Measurements from ENCODE around the gene BCAS3. TPM values are rescaled to one million over a fixed set of nuclear protein-coding genes. Genes with fewer than 3 reads are reported as not detected.

The BCAS3 gene
- polyA plus RNA-seq, 1 donor from 2014 or later = 21.6 TPM

DNA sequence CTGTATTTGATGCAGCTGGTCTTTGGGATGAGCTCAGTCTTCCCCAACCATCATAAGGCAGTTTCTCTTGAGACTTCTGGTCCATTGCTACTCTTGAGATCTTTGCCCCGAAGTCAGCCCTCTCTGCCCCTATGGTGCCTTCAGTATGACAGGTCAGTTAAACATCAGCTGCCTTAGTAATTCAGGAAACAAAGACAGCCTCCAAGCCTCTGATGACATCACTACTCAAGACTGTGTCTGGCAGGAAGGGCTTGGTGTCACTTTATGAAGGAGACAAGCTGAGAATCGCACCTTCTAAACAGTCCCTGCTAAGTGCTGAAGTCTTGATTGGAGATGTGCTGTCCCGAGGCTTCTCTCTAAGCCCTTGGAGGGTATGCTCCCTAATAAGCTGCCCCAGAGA is 617.1 kb downstream of the BCAS3 start:
- no peak overlapping the region for H3K9ac ChIP-seq (ENCODE audit: low read length)

GRCh38 chr17:61296058-61296457 is 618.4 kb downstream of the BCAS3 start:
- Histone ChIP-seq H3K4me3 (ENCODE audit: low read length) (no peak overlapping the region), H3K36me3 (ENCODE audit: insufficient read depth, low read length) (no peaks in the 10 kb centered on the region), H3K9ac (ENCODE audit: low read length) (no peak overlapping the region), H3K4me2 (ENCODE audit: low read length) (no peak overlapping the region), H3K79me2 (replicated peaks; ENCODE audit: insufficient read depth, low read length) (no peaks in the 10 kb centered on the region), H3F3A (ENCODE audit: insufficient read depth, low read length, poor library complexity, severe bottlenecking) (no peaks in the 10 kb centered on the region), H3K27me3 (ENCODE audit: insufficient read depth, low read depth, low read length) (no peaks in the 10 kb centered on the region), H3K27ac (ENCODE audit: low read length) (no peak overlapping the region), H3K9me3 (ENCODE audit: low read length) (no peaks in the 10 kb centered on the region), H2AFZ (ENCODE audit: low read depth, low read length) (no peak overlapping the region), H4K20me1 (ENCODE audit: insufficient read depth) (no peaks in the 10 kb centered on the region), H3K9me2 (ENCODE audit: insufficient read depth, low read length) (no peaks in the 10 kb centered on the region)
- TF ChIP-seq TAF1 (IDR thresholded peaks at IDR 0.05; ENCODE audit: low read depth) = no peak
- no peak for TF ChIP-seq REST (IDR thresholded peaks at IDR 0.05; ENCODE audit: borderline replicate concordance)
- no peak for TF ChIP-seq SMC3 (conservative IDR thresholded peaks at IDR 0.05; ENCODE audit: poor library complexity)
- no peak for TF ChIP-seq RAD21 (conservative IDR thresholded peaks at IDR 0.05)
- no peak for TF ChIP-seq EP300 (conservative IDR thresholded peaks at IDR 0.05; ENCODE audit: poor library complexity, severe bottlenecking)
- TF ChIP-seq MXI1 (conservative IDR thresholded peaks at IDR 0.05; ENCODE audit: poor library complexity, severe bottlenecking) = no peak
- no peak for TF ChIP-seq EZH2 (IDR thresholded peaks at IDR 0.05; ENCODE audit: borderline replicate concordance, insufficient read depth, low read length, poor library complexity, severe bottlenecking)
- TF ChIP-seq, protein P1, sequence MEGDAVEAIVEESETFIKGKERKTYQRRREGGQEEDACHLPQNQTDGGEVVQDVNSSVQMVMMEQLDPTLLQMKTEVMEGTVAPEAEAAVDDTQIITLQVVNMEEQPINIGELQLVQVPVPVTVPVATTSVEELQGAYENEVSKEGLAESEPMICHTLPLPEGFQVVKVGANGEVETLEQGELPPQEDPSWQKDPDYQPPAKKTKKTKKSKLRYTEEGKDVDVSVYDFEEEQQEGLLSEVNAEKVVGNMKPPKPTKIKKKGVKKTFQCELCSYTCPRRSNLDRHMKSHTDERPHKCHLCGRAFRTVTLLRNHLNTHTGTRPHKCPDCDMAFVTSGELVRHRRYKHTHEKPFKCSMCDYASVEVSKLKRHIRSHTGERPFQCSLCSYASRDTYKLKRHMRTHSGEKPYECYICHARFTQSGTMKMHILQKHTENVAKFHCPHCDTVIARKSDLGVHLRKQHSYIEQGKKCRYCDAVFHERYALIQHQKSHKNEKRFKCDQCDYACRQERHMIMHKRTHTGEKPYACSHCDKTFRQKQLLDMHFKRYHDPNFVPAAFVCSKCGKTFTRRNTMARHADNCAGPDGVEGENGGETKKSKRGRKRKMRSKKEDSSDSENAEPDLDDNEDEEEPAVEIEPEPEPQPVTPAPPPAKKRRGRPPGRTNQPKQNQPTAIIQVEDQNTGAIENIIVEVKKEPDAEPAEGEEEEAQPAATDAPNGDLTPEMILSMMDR (IDR thresholded peaks at IDR 0.05; ENCODE audit: poor library complexity, severe bottlenecking) = no peak

More for the DNA sequence above, 617.1 kb downstream of the BCAS3 start:
- TF ChIP-seq MXI1 (conservative IDR thresholded peaks at IDR 0.05; ENCODE audit: poor library complexity, severe bottlenecking) (no peak), POLR2AphosphoS5 (IDR thresholded peaks at IDR 0.05) (no peak), RAD21 (conservative IDR thresholded peaks at IDR 0.05) (no peak), SMC3 (conservative IDR thresholded peaks at IDR 0.05; ENCODE audit: poor library complexity) (no peak), EZH2 (IDR thresholded peaks at IDR 0.05; ENCODE audit: borderline replicate concordance, insufficient read depth, low read length, poor library complexity, severe bottlenecking) (no peak), TAF1 (IDR thresholded peaks at IDR 0.05; ENCODE audit: low read depth) (no peak), REST (IDR thresholded peaks at IDR 0.05; ENCODE audit: borderline replicate concordance) (no peak), EP300 (conservative IDR thresholded peaks at IDR 0.05; ENCODE audit: poor library complexity, severe bottlenecking) (no peak)
- TF ChIP-seq, protein P1 (IDR thresholded peaks at IDR 0.05; ENCODE audit: poor library complexity, severe bottlenecking) = no peak
- no peaks in the 10 kb centered on the region for H3K9me3 ChIP-seq (ENCODE audit: low read length)
- no peaks in the 10 kb centered on the region for H3F3A ChIP-seq (ENCODE audit: insufficient read depth, low read length, poor library complexity, severe bottlenecking)
- no peaks in the 10 kb centered on the region for H4K20me1 ChIP-seq (ENCODE audit: insufficient read depth)
- H3K79me2 ChIP-seq (replicated peaks; ENCODE audit: insufficient read depth, low read length) = no peaks in the 10 kb centered on the region
- no peak overlapping the region for H2AFZ ChIP-seq (ENCODE audit: low read depth, low read length)
- H3K4me3 ChIP-seq (ENCODE audit: low read length) = no peak overlapping the region
- H3K9me2 ChIP-seq (ENCODE audit: insufficient read depth, low read length) = no peaks in the 10 kb centered on the region
- H3K36me3 ChIP-seq (ENCODE audit: insufficient read depth, low read length) = no peaks in the 10 kb centered on the region
- no peak overlapping the region for H3K27ac ChIP-seq (ENCODE audit: low read length)
- no peaks in the 10 kb centered on the region for H3K27me3 ChIP-seq (ENCODE audit: insufficient read depth, low read depth, low read length)
- H3K4me2 ChIP-seq (ENCODE audit: low read length) = no peak overlapping the region
